Measurements from ENCODE around the gene SNX32.

The SNX32 gene

DNA sequence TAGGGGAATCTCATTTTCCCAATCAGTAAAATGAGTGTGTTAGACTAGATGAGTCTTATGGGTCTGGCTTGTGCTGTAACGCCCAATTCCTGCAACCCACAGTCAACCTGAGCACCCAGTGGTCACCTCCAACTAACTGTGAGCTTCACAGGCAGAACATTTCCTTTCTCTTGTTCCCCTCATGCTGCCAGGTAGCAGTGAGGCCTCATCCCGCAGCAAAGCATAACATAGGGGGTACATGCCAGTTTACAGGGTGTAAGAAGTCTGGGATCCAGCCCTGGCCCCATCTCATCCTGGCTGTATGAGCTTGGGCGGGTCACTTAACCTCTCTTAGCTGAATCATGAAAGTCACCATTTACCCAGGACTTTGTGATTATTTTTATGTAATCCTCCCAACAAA, 35.1 kb downstream of the SNX32 start:
- DNase-seq (ENCODE audit: low read depth), result no peak

DNA sequence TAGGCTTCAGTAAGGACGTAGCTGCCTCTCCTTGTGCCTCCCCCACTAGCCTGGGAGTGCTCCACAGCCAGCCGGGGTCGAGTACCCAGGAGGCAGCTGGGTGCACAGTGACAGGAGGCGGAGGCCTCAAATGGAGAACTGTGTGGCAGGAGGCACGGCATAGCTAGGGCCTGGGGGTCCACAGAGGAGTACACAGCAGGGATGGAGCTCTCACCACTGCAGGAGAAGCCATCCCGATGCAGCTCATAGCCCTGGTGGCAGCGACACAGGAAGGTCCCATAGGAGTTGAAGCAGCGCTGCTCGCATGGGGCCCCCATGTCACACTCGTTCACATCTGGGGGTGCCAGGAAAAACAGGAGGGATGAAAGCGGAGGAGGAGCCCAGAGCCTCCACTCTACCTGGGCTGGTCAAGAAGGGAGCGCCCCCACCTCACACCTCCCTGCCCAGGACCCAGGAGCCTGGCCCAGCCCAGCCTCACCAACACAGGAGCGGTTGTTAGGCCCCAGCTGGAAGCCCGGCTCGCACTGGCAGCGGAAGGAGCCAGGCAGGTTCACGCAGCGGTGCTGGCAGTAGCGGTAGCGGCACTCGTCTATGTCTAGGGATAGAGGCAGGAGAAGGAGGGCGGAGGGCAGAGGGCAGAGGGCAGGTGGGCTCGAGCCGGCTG, 36.0 kb downstream of the SNX32 start:
- DNase-seq (ENCODE audit: low read depth), result no peak

DNA sequence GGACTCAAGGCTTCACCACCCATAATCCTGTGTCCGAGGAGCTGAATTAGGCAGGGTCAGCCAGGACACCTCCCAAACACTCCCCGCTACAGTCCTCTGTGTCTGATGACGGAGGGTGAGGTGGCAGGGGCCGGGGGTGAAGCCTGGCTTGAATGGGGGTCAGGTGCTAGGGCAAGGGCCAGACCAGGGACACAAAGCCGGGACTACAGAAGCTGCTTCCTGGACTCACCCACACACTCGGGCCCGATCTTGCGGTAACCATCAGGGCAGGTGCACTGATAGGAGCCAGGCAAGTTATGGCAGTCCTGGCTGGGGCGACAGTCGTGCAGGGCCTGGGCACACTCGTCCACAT, 36.5 kb downstream of the SNX32 start:
- DNase-seq (ENCODE audit: low read depth), result no peak

DNA sequence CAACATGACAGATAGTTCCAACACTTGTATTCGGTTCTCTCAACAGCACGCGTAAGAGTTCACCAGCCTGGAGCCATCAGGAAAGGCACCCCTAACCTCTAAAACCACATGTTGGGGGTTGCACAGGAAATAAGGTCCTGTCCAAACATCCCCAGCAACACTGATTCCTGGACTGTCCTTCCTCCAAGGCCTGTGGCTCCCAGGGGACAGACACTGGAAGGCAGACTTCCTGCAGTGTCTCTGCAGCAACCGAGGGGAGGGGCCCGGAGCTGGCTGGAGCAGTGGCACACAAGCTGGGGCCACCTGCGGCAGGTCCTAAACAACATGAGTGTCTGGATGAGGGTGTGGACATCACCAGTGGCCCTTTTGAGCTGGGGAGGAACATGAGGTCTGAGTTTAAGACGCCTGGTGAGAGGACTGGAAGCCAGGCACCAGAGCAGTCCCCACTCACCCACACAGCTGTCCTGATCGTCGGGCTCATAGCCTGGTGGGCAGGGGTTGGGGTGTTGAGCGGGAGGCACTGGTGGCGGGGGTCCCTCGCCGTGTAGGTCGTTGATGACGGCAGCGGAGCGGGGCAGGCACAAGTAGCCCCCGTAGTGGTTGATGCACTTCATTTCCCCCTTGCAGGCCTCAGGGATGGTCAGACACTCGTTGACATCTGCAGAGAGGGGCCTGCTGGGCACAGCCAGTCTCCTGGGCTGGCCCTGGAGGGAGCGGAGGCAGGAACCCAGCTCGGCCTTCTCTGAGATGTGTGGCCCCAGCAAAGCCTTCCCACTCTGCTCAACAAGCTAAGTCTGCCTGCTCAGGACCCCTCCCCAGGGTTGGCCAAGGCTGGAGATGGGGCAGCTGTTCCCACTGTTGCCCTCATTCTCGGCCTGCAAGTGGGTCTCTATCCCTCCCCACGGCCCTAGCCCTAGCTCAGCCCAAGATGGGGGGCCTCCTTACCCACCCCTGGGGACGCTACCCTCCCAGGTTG, 37.2 kb downstream of the SNX32 start:
- no peak for DNase-seq (ENCODE audit: low read depth)

DNA sequence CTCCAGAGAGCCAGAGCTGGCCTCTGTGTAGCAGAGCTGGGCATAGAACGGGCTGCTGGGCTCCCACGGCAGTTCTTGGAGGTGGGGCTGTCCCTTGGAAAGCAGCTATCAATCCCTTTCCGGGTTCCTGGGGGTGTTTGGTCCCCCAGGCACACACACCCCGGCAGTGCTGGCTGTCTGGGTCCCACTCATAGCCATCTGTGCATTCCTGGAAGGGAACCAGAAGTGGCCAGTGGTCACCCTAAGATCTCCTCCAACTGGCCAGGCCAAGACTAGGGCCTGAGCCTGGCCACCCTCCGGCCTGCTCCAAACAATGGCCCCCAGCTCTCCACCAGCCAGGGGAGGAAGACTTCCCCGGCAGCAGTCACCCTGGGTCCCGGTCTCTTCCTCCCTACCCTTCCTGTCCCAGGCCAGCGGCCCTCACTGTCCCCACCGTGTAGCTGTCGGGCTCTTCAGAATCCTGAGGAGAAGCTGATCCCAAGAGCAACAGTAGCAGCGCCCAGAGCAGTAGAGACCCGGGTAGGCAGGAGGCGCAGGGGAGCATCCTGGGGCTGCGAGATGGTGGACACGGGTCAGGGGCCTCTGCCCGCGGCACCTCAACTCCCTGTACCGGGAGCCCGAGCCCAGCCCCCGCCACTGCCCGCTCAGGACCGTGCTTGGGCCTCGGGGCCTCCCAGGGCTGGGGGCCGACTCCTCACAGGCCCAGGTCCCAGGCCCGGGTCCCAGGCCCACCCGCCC, 38.2 kb downstream of the SNX32 start:
- no peak for DNase-seq (ENCODE audit: low read depth)

DNA sequence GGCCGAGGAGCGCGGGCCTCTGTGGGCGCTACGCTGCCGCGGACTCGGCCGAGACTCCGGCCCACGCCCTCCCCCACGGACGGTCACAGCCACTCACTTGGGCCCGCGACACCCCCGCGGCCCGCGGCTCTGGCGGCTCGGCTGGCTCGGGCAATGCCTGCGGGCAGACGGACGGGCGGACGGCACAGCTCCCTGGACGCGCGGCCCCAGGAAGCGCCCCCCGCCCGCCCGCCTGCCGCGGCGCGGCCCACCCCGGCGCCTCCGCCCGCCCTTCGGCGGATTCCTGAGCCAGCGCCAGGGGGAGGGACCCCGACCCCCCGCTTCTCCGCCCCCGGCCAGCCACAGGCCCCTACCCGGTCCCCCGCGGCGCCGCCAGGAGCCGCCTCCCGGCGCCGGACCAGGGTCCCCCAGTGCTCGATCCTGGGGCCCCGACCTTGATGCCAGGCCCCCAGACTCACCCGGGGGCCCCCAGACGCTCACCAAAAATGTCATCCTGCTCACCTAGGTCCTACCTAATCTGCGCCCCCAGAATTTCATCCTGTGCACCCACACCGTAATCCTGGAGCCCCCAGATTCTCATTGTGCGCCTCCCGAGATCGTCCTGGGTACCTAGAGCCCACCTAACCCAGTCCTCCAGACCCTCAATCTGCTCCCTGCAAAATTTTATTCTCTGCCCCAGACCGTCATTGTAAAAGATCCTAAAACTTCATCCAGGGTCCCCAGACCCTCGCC, 39.0 kb downstream of the SNX32 start, which contains the start of gene EFEMP2:
EFEMP2 (minus strand) TSS at position 215 of the 732 bp plus-strand sequence. CDS start 446 bp downstream, outside the sequence.
- no peak for DNase-seq (ENCODE audit: low read depth)

DNA sequence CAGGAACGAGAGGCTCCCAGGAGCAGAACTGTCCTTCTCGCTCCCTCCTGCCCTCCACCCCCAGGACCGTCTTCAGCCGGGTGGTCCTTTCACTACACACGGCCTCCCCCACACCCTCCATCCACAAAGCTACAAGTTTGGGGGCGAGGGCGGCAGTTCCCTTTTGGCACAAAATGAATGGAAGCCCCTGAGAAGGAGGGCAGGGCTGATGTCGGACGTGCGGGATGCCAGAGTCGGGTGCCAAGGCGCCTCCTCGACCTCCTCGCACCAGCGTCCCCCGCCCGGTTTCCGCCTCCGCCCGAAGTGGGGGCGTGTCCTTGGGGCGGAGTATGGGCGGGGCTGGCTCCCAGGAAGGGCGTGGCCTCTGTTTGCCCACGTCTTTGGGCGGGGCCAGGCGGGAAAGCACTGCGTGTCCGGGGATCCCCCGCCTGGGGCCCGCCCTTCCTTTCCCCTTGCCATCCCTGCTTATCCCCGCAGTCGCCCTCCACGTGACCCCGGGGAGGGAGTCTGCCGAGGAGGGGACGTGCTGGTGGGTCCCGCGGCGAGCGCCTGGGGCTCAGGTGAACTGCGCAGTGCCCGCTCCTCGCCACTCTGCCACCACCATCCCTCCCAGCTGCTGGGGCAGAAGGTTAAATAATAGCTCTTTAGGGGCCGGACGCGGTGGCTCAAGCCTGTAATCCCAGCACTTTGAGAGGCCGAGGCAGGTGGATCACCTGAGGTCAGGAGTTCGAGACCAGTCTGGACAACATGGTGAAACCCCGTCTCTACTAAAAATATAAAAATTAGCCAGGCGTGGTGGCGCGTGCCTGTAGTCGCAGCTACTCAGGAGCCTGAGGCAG, 39.8 kb downstream of the SNX32 start:
- peak; percentile 97 for DNase-seq (ENCODE audit: low read depth)

DNA sequence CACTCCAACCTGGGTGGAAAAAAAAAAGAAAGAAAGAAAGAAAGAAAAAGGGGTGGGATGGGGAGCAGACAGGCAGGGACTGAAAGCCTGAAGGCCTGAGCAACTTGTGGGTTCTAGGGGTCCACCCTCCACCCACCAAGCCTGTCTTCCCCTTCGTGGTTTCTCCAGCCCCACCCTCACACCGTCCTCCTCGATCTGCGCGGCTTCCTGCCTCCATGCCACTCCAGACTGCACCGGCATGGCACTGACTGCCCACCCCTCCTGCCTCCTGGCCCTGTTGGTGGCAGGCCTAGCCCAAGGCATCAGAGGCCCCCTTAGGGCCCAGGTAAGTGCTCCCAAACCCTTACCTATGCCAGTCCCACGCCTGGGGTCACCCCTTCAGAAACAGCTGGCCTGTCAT, 45.9 kb downstream of the SNX32 start, which contains the start of gene CTSW:
CTSW (plus strand) TSS at position 221 of the 400 bp plus-strand sequence; CDS start at position 239, 18 bp downstream.
- no peak for DNase-seq (ENCODE audit: low read depth)

DNA sequence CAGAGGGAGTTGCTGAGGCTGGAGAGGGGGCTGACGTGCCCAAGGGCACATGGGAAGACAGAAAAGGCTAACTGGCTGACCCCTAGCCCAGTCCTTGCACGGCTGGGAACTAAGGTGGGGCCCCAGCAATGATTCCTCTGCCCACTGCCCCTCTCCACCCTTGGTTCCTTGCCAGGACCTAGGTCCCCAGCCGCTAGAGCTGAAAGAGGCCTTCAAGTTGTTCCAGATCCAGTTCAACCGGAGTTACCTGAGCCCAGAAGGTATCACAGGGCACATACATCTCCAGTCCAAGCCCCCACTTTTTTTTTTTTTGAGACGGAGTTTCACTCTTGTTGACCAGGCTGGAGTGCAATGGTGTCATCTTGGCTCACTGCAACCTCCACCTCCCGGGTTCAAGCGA, 46.3 kb downstream of the SNX32 start:
- DNase-seq (ENCODE audit: low read depth), result no peak

DNA sequence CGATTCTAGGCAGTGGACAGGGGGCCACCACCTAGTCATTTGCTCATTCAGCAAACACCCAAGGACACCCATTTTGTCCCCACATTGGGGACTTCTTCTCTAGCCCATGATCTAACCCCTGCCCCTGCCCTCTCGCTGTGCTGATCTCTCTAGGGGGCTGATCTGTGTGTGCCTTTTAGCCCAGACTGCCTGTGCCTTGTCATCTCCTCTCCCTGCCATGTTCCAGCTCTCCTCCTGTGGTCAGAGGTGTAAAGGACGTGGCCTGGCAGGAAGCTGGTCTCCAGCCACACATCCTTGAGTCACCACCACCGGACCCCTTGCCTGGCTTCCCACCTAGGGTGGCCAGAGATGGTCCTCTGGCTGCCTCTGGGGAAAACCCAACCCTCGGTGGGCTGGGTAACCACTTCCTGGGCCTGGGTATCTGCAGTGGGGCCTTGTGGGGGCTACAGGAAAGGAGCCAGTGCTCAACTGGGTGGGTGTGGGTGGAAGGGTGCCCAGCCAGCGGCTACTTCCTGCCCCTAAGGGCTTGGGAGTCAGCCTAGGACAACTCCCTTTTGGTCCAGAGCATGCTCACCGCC, 47.2 kb downstream of the SNX32 start:
- DNase-seq (ENCODE audit: low read depth), result no peak

DNA sequence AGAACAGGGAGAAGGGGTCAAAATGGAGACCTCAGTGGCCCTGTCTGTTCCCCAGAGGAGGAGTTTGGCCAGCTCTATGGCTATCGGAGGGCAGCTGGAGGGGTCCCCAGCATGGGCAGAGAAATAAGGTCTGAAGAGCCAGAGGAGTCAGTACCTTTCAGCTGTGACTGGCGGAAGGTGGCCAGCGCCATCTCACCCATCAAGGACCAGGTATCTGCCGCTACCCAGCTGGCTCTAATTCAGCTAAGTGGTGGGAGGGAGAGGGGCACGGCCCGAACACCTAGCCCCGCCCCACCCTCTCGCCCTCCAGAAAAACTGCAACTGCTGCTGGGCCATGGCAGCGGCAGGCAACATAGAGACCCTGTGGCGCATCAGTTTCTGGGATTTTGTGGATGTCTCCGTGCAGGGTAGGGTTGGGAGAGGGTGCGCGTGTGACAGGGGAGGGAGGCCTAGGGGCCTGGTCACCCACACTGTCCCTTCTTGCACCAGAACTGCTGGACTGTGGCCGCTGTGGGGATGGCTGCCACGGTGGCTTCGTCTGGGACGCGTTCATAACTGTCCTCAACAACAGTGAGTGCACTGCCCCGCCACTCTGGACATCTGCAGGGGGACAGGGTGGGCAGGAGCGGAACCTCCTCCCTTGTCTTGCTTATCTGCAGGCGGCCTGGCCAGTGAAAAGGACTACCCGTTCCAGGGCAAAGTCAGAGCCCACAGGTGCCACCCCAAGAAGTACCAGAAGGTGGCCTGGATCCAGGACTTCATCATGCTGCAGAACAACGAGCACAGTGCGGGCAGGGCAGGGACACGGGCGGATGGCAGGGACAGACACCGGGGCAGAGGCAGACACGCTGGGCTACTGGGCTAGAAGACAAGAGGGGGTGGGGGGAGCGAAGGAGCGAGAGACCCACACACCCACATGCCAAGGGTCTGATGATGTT, 48.6 kb downstream of the SNX32 start:
- no peak for DNase-seq (ENCODE audit: low read depth)

DNA sequence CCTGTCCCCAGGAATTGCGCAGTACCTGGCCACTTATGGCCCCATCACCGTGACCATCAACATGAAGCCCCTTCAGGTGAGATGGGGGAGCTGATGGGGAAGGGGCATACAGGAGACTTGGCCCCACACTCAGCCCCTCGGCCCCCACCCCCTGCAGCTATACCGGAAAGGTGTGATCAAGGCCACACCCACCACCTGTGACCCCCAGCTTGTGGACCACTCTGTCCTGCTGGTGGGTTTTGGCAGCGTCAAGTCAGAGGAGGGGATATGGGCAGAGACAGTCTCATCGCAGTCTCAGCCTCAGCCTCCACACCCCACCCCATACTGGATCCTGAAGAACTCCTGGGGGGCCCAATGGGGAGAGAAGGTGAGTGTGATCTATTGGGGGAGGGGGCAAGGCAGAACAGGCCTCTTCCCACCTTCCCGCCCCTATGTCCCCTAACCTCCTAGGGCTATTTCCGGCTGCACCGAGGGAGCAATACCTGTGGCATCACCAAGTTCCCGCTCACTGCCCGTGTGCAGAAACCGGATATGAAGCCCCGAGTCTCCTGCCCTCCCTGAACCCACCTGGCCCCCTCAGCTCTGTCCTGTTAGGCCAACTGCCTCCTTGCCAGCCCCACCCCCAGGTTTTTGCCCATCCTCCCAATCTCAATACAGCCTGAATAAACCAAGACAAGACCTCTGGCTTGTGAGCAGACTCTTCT, 49.4 kb downstream of the SNX32 start:
- DNase-seq (ENCODE audit: low read depth), result no peak

DNA sequence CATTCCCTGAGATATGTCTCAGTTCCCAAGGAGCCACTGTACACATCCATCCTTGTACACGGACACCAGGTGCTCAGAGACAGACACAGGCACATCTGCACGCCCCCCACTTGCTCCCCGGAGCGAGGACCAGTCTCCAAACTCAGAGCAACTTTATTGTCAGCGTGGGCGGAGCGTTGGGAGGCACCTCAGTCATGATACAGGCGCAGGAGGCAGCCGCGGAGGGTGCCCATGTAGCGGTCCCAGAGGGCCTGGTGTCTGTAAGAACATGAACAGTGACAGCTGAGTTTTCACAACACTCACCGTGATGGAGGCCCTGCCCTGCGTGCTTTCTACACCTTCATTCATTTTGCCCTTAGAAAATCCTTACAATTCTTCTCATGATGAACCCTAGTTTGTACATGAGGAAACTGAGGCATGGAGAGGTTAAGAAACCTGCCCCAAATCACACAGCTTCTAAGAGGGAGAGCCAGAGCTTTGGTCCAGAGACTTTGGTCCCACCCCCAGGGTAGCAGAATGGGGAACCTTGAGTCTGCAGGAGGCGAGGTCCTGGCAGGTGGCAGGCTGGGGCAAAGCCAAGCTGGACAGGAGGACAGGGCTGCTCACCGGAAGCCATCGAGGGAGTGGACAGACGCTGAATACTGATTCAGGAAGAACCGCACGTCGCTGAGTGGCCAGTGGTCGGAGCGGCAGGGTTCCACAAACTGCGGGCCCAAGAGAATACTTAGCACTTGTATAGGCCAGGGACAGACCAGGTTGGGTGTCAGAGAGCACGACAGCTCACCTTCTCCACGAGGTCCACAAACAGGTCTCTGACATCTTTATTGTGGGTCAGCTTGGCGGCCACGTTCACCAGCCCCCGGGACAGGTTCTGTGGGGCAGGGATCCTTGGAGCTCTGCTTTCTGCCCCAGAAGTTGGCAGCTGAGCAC, 50.3 kb downstream of the SNX32 start:
- no peak for DNase-seq (ENCODE audit: low read depth)

DNA sequence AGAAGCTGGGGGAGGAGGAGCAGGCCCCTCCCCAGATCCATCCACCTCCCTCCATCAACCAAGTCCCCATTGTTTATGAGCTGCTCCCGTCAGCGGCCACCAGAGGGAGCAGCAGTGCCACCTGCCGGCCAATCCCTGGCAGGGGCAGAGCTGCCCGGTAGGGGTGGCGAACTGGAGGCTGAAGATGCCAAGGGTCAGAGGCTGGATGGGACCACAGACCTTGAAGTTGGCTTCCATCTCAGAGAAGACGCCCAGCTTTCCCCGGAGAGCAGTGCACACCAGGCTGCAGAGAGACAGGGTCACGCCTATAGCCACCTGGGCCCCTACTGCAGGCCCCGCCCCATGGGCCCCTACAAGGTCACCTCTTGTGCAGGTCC, 50.9 kb downstream of the SNX32 start:
- peak; percentile 63 for DNase-seq (ENCODE audit: low read depth)

DNA sequence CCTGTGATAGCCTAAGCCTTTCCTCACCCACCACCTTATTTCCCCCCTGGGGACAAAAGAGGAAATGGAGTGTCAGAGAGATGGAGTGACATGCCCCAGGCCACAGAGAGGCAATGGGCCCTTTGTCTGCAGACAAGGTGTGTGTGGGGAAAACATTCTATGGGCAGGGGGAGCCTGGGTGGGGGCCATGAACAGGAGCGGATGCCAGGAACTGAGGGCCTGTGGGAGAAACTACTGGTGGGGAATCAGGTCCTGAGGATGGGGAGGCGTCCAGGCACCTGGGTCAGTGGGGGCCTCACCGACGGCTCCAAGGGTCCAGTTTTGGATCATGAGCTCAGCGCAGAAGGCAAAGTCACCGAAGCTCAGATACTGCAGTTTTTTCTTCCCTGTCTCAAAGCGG, 51.5 kb downstream of the SNX32 start:
- DNase-seq (ENCODE audit: low read depth), result no peak

DNA sequence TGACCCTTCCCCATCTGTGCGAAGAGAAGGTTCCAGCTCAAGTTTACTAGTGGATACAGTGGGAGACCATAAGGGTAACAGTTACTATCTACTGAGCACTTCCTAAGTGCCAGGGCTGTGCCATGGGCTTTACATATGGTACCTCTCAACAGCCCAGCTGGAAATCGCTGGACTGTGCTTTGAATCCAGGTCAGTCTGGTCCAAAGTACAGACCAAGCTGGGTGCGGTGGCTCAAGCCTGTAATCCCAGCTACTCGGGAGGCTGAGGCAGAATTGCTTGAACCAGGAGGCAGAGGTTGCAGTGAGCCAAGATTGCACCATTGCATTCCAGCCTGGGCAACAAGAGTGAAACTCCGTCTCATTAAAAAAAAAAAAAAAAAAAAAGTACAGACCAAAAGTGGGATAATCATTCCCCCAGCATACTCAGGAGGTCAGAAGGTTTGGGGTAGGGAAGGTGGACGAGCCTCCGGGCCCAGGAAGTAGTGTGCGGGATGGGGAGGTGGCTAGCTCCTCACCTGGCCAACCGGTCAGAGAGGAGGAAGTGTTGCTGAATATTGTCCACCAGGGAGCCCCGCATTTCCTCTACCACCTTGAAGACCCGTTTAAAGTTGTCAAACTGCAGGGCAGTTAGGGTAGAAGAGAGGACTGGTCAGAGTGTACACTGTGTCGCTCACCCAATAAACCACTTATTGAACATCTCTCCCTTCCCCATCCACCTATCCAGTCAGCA, 52.2 kb downstream of the SNX32 start:
- DNase-seq (ENCODE audit: low read depth), result no peak
